Dedifferentiated amniotic fluid mesenchymal stem cell (primary cell): ENCODE measurements around the gene ACTRT1.

Experiments used
- DNase-seq: peaks from one replicate; pipeline ENCODE4 v3.0.0-alpha.2; 2016; ENCODE audit errors: extremely low spot score

ACTRT1 gene

DNA sequence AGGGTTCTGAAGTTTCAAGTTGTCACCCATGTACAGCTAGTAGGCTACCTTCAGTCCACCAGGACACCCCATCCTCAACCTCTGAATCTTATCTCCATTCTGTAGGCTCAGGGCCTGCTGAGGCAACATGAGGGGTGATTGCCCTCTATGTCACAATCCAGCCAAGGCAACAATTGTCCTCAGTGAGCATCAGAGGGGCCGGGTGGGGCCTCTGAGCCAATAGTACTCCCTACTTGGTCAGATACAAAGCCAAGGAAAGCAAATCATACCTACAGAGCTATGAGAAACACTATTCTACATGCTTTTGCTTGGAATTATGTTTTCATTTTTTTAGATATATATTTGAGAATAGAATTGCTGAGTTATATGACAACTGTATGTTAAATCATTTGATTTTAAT is at the start of gene ACTRT1:
ACTRT1 (minus strand) TSS at position 101 of the 400 bp plus-strand sequence. CDS start 197 bp downstream, outside the sequence.
- DNase-seq = no peak

DNA sequence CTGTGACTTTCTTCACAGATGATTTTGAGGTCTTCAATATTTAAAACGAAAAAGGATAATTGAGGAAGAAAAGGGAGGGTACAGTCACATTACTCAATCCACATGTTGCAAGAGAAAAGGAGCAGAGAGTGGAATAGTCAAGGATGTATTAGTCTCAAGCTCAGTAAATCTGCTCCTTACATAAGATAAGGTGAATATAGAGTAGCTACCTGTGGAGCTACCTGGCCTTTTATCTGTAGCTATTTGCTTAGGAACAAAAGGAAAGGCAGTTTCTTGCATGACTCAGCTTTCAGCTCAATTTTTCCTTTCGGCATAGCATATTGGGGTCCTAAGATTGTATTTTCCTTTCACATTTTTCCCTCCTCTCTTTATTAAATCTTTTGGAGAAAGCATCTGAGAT is 26.3 kb upstream of the ACTRT1 start:
- no peak for DNase-seq

- no peak for DNase-seq
Measured at GRCh38 chrX:128057421-128057820, 5.2 kb upstream of the ACTRT1 start.

DNA sequence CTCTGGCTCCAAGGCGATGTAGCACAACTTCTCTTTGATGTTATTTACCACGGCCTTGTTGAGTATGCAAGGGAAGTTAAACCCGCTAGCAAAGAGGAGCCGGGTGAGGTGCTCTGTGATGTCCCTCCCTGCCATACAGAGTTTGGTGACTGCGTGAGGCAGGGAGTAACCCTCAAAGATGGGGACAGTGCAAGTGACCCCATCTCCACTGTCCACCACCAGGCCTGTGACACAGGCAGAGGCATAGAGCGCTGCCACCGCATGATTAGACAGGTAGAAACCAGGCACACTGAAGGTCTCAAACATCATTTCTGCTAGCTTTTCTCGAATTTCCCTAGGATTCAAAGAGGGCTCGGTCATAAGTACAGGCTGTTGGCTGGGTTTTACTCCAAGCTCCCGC is 677 bp downstream of the ACTRT1 start:
- no peak for DNase-seq

GRCh38 chrX:128035318-128035717 is 16.9 kb downstream of the ACTRT1 start:
- DNase-seq = no peak

- DNase-seq = no peak
Measured at GRCh38 chrX:128021566-128021965, 30.6 kb downstream of the ACTRT1 start.

- DNase-seq = no peak
Measured at GRCh38 chrX:128020701-128021100, 31.5 kb downstream of the ACTRT1 start.

GRCh38 chrX:128019218-128019617 is 33.0 kb downstream of the ACTRT1 start:
- DNase-seq = no peak

GRCh38 chrX:128012015-128012414 is 40.2 kb downstream of the ACTRT1 start:
- DNase-seq = no peak

DNA sequence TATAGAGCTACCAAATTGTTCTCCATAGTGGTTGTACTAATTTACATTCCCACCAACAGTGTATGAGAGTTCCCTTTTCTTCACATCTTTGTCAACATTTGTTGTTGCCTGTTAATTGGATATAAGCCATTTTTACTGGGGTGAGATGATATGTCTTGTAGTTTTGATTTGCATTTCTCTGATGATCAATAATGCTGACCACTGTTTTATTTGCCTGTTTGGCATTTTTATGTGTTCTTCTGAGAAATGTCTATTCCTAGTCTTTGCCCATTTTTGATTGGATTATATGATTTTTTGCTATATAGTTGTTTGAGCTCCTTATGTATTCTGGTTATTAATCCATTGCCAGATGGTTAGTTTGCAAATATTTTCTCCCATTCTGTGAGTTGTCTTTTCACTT is 44.3 kb downstream of the ACTRT1 start:
- DNase-seq = no peak
